Left ventricle myocardium inferior (tissue), 1 donor: ENCODE measurements around the gene ABLIM2. TPM values are rescaled to one million over a fixed set of nuclear protein-coding genes. Genes with fewer than 3 reads are reported as not detected.

Experiments used
- DNase-seq: peaks from one replicate; pipeline ENCODE4 v3.0.0-alpha.2; 2020
- H3K27ac ChIP-seq: fragments of 200-600 bp; replicated peaks from 2 replicates; pipeline ENCODE4 v1.8.0; 2021
- H3K27me3 ChIP-seq: fragments of 200-600 bp; 2 replicates; pipeline ENCODE4 v1.8.0; 2021; ENCODE audit warnings: low read depth
- H3K36me3 ChIP-seq: fragments of 200-600 bp; 2 replicates; pipeline ENCODE4 v1.8.0; 2021
- H3K4me1 ChIP-seq: fragments of 200-600 bp; 2 replicates; pipeline ENCODE4 v1.8.0; 2021
- H3K4me3 ChIP-seq: fragments of 200-600 bp; 2 replicates; pipeline ENCODE4 v1.8.0; 2021; ENCODE audit warnings: mild to moderate bottlenecking, moderate library complexity
- H3K9me3 ChIP-seq: fragments of 200-600 bp; replicated peaks from 2 replicates; pipeline ENCODE4 v1.8.0; 2021
- intact Hi-C: fragments of 100-400 bp; cut with micrococcal nuclease; formaldehyde crosslinking; loops from one replicate; pipeline ENCODE4 v1.11.0; 2022
- total RNA-seq: library from RNA; stranded (reverse); fragmentation: NEBNext Ultra II Directional; extraction: Animal tissue kit (Norgen Biotek cat#: 25700); gene quantifications from one replicate; pipeline ENCODE4 v1.2.1, GENCODE V29; 2021
- TF ChIP-seq, protein P1 (sequence below): fragments of 200-600 bp; IDR thresholded peaks from 2 replicates; pipeline ENCODE4 v1.8.0; 2021; ENCODE audit warnings: antibody characterized with exemption, mild to moderate bottlenecking, borderline replicate concordance
- donor health status: DM: no; HTN: yes; CAD: no; lungs with severe emphysema.

The ABLIM2 gene
- total RNA-seq, 1 donor from 2014 or later, result 43.5 TPM

DNA sequence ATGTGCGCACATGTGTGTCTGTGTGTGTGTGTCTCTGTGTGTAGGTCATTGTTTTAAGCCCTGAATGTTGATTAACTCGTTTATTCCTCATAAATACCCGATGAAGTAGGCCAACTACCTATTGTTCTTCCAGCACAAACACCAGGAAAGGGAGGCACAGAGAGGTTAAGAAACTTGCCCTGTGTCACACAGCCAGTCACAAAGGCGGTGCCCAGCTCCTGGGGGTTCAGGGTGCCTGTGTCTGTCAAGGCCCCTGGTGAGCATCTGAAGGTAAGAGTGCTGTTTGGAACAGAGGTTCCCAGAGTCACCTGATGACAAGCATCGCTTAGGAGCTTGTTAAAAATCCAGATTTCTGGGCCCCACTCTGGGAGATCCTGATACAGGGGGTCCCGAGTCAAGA, 22.5 kb upstream of the ABLIM2 start:
- peaks cover 67% of the 10 kb centered on the region for H3K4me1 ChIP-seq
- H3K9me3 ChIP-seq, result no peaks in the 10 kb centered on the region
- peak overlapping the region; percentile 80 for H3K27ac ChIP-seq
- intact Hi-C loops, result no loop called here
- DNase-seq, result no peak
- H3K4me3 ChIP-seq, result no peak overlapping the region
- no peaks in the 10 kb centered on the region for H3K27me3 ChIP-seq
- TF ChIP-seq, protein P1, sequence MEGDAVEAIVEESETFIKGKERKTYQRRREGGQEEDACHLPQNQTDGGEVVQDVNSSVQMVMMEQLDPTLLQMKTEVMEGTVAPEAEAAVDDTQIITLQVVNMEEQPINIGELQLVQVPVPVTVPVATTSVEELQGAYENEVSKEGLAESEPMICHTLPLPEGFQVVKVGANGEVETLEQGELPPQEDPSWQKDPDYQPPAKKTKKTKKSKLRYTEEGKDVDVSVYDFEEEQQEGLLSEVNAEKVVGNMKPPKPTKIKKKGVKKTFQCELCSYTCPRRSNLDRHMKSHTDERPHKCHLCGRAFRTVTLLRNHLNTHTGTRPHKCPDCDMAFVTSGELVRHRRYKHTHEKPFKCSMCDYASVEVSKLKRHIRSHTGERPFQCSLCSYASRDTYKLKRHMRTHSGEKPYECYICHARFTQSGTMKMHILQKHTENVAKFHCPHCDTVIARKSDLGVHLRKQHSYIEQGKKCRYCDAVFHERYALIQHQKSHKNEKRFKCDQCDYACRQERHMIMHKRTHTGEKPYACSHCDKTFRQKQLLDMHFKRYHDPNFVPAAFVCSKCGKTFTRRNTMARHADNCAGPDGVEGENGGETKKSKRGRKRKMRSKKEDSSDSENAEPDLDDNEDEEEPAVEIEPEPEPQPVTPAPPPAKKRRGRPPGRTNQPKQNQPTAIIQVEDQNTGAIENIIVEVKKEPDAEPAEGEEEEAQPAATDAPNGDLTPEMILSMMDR, result no peak
- H3K36me3 ChIP-seq, result no peaks in the 10 kb centered on the region

DNA sequence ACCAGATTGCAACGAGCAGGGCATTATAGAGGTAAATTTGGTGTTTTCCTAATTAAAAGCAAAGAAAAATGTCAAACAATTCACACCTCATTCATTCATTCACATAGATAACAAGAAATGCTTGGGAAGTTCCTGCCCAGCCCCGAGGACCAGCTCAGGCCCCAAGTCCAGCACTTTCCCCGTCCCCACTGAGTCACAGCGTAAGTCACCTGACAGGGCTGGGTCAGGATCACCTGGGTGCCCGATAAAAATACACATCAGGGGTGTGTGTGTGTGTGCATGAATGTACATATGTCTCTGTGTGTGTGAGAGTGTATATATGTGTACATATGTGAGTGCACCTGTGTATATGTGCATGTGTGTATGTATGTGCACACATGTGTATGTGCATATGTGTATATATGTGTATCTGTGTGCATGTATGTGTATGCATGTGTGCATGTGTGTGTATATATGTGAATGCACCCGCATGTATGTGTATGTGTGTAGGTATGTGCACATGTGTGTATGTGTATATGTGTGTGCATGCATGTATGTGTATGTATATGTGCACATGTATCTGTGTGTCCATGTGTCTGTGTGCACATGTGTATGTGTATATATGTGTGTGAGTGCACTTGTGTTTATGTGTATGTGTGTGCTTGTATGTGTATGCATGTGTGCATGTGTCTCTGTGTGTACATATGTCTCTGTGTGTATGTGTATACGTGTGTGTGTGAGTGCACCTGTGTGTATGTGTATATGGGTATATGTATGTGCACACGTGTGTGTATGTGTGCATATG, 21.9 kb upstream of the ABLIM2 start:
- H3K4me1 ChIP-seq, result peaks cover 66% of the 10 kb centered on the region
- intact Hi-C loops, result no loop called here
- TF ChIP-seq, protein P1, result no peak

DNA sequence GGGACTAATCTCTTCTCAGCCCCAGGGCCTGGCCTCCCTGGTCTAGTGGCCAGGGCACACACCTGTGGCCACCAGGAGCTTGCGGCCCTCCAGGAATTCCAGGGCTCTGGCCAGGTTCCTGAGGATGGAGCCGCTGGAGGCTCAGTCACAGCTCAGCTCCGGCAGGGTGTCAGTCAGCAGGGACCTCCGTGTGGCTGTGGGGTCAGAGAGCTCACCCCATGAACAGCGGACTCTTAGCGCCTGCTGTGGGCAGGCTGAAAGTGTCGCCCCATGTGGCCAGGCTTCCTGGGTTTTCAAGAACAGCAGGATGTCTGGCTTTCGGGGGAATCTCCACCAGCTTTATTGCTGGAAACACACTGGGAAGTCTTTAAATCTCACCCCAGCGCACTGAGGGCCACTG, 21.2 kb upstream of the ABLIM2 start:
- intact Hi-C loops, result no loop called here
- Histone ChIP-seq H3K27me3 (no peaks in the 10 kb centered on the region), H3K4me1 (peaks cover 60% of the 10 kb centered on the region), H3K36me3 (no peaks in the 10 kb centered on the region), H3K27ac (no peak overlapping the region), H3K4me3 (no peak overlapping the region), H3K9me3 (no peaks in the 10 kb centered on the region)
- DNase-seq, result no peak
- TF ChIP-seq, protein P1, result no peak

More for the DNA sequence above, 21.9 kb upstream of the ABLIM2 start:
- Histone ChIP-seq H3K27me3 (no peaks in the 10 kb centered on the region), H3K27ac (no peak overlapping the region), H3K36me3 (no peaks in the 10 kb centered on the region), H3K9me3 (no peaks in the 10 kb centered on the region), H3K4me3 (no peak overlapping the region)
- DNase-seq, result no peak

DNA sequence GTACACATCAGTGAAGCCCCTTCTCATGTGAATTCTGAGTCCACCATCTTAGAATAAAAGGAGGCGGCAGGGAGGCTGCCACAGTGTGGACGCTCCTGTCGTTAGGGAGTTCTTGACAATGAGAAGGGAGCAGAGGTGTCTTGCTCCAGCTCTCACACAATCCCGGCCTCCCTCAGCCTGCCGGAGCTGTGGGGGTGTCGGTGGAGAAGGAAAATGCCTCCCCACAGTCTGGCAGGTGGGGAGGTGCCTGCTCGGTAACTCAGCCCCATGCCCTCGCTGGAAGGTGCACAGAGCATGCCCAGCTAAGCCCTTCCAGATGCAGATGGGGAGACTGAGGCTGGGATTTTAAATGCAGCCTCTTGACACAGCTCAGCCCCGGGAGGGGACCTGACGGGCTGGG, 20.5 kb upstream of the ABLIM2 start:
- intact Hi-C loops, result no loop called here
- Histone ChIP-seq H3K27me3 (no peaks in the 10 kb centered on the region), H3K4me3 (no peak overlapping the region), H3K36me3 (no peaks in the 10 kb centered on the region), H3K4me1 (peaks cover 54% of the 10 kb centered on the region), H3K27ac (no peak overlapping the region), H3K9me3 (no peaks in the 10 kb centered on the region)
- TF ChIP-seq, protein P1, result no peak
- no peak for DNase-seq

DNA sequence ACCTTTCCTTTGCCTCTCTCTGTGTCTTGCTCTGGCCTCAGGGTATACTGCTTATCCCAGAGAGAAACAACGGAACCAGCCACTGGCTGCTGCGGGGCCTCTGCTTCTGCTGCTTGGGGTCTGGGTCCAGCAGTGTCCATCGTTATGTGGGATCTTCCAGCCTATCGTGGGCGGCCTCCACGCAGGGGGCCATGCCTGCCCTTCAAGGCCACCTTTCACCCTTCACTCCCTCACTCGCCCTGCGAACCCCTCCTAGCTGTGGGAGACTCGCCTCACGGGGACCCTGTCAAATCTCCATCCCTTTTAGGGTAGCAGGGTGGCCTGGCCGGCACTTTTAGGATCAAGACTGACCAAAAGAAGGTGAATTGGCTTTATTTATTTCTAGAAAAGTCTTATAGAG, 19.3 kb upstream of the ABLIM2 start:
- Histone ChIP-seq H3K4me3 (no peak overlapping the region), H3K36me3 (no peaks in the 10 kb centered on the region), H3K27me3 (no peaks in the 10 kb centered on the region), H3K9me3 (no peaks in the 10 kb centered on the region), H3K4me1 (peaks cover 43% of the 10 kb centered on the region), H3K27ac (no peak overlapping the region)
- intact Hi-C loops, result no loop called here
- TF ChIP-seq, protein P1, result no peak
- no peak for DNase-seq
